Measurements from ENCODE around the gene ETV3.

The ETV3 gene

DNA sequence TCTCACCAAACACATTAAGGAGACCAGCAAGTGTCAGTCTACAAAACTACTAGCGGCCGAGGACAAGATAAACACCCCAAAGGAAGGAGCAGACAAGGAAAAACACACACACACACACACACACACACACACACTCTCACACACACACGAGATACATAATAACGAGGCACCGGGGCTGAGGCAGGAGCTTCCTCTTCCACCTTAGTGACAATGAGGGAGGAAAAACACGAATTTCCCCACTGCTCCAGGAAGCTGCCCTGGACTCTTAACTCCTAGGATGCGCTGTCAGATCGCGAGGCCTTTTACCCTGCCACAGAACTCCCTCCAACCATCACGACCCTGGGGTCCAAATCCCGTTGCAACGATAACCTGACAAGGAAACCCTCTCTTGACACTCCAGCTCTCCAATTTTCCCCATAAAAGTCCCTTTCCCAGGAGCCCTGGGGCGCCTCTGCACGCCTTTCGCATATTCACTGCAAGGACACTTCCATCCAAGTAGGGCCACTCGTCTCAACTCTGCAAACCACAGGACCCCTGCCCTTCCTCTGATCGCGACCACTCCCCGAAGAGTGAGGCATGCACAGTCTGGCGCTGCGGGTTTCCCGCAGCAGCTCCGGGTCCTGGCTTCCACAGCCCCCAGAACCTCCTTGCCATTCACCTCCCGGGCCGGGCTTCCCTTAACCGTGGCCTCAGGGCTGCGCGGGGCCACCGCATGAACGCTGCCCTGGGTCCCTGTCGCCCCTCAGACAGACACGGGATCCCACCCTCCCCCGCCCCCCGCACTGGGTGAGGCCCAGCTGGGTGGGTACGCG lies 581 bp downstream of the ETV3 start:
- no peak for DNase-seq (ENCODE audit: low read depth)

DNA sequence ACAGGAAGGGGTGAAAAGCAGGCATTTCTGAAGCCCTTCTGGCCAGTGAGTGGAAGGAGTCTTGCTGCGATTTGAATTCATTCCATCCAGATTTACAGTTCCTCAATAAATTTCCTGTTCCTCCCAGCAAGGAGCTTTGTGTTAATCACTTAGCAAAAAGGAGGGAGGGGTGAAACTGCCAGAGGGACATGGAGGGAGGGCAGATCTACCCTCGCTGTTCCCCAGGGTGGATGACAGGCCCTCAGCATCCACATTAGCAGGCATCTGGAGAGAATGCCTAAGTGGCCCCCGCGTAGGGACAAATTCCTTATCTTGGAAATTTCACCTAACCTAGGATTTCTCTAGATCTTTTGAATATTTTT lies 1.2 kb downstream of the ETV3 start:
- DNase-seq (ENCODE audit: low read depth) = no peak

DNA sequence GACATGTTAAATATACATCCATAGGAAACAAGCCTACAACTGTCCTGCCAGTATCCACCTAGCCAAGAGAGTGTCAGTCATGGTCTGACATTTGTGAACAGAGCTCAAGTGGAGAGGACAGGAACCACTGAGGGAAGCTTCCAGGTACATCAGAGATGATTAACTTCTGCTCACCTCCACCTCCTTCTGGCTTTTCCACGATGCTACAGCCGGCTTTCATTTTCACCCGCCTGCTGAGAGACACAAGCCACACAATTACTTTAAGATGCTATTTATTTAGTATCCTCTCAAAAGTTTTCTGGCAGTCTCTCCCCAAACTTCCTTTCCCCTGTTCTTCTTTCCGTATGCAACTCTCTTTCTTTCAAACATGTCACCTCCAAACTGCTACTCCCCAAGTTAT lies 2.1 kb downstream of the ETV3 start:
- no peak for DNase-seq (ENCODE audit: low read depth)

DNA sequence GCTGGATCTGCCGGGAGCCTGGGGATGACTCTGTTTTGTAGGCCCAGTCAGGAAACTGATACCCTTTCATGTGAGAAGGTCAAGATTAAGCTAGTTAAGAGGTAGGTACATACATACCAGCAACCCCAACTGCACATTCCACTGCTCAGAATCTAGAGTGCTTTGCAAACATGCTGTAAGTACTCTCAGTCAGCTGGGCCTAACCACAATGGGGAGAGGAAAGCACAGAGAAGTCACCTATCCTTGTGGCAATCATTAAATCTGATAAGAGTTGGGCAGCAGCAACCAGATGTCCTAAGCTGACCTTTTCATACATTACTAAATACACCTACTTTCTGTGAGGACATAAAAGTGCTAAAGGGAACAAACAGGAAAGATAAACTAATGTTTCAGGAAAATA lies 2.5 kb downstream of the ETV3 start:
- DNase-seq (ENCODE audit: low read depth) = no peak

DNA sequence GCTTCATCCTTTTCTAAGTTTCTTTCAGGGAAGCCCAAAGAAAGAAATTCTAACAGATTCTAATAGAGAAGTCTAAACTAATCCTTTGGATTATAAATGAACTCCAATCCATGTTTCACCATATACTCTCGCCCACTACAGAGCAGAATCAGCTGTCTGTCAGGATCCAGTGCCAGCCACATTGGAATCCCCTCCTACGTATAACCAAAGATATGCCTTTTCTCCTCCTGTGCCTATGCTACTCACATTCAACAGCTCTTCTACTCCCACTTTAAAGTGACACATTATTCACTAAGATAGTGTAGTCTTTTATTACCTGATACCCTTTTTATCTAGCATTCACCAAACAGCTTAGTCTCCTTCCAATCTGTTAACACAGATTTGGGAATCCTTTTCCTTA lies 3.1 kb downstream of the ETV3 start:
- DNase-seq (ENCODE audit: low read depth) = no peak

DNA sequence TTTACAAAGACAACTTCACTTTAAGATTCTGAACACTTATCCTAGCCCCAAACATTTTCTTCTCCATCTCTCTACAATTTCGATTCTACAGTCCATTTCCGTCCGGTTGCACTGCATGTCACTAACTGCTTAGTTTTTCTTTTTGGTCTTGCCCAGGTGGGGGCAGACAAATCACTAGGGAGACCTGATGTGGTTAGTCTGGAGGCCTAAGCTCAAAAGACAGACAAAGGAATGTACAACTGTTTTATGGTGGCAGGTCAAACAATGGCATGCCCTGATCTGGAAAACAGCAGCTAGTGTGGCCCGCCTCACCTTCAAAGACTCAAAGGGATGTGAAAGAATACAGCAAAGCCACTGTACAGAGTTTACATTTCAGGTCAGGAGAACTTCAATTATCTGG lies 3.8 kb downstream of the ETV3 start:
- no peak for DNase-seq (ENCODE audit: low read depth)

DNA sequence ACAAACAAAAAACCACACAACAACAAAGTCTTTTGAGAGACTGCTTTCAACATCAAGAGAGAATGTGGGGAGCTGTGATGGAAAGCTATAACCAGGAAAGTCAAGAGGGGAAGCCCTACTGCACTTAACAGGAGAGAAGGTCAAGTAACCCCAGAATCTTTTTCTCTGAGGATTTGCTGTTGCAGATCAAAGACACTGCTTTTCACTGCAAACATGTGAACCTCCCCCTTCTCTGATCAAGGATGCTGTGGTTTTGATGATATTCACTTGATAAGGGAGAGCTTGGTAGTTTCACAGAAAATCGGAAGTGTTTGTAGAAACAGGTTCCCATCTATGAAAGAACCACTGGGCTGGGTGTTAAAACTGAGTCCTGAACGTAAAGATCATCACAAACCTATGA lies 4.8 kb downstream of the ETV3 start:
- no peak for DNase-seq (ENCODE audit: low read depth)

DNA sequence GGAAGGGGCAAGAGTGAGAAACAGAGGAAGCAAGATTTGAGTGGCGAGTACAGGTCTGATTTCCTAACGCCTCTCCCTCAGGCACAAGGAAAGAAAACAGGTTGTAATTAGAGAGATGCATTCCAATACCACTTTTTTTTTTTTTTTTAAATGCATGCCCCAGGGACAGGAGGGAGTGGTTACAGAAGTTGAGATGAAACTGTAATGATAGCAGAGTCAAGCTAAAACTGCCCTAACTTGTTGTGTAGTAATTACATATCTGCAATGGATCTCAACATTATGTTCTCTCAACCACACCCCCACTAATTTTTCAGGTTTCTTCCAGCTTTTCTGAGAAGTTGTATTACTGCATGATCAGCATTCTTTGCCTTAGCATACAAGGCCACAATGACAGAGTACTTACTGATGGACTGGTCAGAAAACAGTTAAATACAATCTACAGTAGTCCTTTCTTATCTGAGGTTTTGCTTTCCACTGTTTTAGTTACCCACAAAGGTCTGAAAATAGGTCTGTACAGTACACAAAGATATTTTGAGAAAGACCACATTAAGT lies 5.5 kb downstream of the ETV3 start:
- no peak for DNase-seq (ENCODE audit: low read depth)

DNA sequence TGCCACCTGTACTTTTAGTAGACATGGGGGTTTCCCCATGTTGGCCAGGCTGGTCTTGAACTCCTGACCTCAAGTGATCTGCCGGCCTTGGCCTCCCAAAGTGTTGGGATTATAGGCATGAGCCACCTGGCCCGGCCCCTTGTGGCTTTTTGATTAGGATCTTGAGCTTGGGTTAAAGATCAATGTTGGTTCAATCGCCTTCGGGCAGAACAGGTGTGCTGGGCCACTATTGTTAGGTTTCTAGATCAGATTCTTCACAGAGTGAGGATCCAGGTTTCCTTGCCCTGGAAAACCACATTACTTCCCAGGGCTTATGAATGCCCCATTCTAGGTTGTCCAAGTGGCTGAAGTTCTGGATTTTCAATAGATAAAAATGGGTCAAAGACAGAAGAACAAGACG lies 6.1 kb downstream of the ETV3 start:
- DNase-seq (ENCODE audit: low read depth) = no peak

DNA sequence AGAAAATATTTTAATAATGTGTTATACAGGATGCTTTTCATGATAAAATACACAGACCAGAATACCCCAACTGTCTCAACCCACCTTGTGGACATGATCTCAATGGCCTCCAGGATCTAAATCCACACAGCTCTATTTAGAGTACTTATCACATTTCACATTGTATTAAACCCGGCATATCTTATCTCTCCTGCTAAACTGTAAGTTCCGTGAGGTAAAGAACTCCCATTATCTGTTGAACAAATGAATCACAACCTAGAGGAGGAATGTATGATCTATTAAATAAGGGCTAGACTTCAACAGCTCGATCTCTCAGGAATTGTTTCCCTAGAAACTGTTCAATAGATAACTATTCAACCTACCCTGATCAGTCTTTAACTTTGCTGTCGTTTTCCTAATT lies 6.9 kb downstream of the ETV3 start:
- DNase-seq (ENCODE audit: low read depth) = no peak

DNA sequence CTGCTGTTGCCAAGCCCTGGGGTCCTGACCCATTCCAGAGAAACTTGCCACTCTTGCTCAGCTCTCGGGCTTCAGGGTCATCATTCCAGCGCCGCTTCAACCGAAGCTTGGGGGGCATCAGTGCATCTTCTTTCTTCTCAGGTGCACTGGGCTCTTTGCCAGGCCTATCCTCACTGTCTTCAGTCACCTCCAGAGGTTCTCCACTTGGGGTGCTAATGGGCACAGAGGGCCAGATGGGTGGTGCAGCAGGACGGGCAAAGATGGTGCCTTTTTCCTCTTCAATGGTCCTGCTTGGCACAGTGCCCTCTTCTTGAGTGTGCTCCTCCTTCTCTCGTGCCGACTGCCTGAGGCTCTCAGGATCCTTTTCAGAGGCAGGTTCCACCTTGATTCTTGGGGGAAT lies 13.3 kb downstream of the ETV3 start:
- DNase-seq (ENCODE audit: low read depth) = no peak

DNA sequence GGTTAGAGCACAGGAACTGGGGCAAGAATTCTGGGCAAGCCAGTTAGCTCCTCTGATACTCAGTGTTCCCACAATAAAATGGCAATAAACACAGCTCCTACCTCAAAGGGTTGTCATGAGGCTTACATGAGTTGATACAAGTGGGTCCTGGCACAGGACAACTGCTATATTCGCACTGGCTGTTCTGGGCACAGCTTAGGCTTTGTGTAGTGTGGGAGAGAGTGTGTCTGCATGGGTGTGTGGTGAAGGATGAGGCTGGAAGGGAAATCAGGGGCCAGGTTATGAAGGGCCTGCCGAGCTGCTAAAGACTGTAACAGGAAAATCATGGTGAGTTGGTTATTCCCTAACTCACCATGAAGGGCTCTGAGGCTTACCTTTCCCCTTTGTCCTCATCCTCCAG lies 18.7 kb downstream of the ETV3 start:
- DNase-seq (ENCODE audit: low read depth) = no peak

DNA sequence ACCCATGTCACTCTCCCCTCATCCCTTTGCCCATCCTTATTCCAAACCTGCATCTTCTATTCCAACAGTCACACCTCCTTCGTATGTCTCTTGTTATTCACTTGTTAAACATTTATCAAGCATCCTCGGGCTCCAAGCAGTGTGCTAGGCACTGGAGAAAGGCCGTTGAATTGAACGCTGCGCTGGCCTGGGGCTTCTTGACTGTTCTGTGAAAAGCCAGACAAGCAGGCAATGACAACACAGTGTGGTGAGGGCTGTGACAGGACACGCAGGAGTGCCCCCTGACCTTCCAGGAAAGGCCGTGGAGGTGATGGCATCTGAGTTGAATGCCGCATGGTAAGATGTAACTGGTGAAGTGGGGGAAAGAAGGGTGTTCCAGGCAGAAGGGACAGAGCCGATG lies 19.2 kb downstream of the ETV3 start:
- DNase-seq (ENCODE audit: low read depth) = no peak

DNA sequence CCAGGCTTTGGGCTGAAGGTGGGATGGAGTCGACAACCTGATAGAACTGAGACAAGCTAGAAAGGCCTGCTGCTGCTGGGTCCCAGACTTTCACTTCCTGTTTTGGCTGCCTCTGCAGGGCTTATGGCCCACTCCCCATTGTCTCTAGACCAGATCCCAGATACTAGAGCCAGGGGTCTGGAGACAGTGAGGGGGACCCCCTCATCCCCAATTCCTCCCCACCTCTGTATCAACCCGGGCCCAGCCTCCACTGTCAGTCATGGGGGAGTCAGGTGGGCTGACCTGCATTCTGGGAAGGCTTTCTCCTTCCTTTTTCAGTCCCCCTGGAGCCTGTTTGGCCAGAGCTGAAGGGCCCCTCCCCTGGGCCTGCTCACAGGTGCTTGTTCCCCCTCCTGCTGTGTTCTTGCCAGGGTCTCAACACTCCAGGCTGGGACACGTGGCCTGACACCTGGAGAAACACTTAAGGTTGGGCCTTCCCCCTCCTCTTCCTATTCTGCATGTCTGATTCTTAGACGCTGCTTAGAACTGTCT lies 20.6 kb downstream of the ETV3 start:
- no peak for DNase-seq (ENCODE audit: low read depth)

DNA sequence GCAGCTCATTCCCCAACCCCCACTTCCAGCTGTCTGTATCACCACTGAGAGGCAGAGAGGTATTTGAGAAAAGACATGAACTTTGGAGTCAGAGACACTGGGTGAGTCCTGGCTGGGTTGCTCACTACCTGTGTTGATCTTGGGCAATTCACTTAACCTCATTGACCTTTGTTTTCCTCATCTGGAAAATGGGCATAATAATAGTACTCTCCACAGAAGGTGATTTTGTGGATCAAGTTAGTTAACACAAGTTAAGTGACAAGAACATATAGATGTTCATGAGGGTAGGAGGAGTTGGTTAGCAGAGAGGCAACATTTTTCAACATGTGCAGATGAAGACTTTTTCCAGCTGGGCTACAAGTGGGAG lies 21.5 kb downstream of the ETV3 start:
- DNase-seq (ENCODE audit: low read depth) = no peak

DNA sequence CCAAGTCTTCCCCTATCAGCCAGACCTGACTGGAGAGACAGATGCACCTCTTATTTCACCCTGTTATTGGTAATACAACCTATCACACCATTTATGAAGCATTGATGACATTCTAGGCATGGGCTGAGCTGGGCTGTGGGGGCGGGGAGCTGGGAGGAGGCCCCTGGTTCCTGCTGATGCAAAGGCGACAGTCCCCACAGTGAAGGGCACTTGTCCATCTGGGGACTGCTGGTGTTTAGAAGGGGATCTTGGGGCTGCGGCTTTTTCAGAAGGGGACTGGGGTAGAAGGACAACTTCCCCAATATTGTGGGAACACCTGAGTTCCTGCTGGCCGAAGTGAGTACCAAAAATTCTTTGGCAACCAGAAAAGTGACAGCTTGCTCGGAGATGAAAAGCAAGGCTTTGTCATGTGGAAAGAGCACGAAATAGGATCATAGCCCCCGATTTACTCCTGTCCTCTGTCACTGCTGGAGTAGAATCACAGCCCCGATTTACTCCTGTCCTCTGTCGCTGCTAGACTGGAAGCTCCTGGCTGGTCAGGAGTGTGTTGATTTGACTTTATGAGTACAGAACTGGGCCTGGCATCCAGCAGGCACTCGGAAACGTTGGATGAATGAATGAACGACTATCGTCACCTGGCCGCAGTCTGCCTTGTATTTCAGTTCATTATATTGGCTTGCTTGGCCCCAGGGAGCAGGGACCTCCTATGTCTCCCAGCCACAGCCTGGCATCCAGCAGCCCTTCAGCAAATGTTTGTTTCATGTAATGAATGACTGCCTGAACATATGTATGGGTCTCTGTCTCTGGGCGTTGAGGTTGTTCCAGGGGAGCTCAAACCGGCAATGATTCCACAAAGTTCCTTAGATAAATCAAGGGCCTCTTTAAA lies 22.1 kb downstream of the ETV3 start:
- DNase-seq (ENCODE audit: low read depth) = no peak

DNA sequence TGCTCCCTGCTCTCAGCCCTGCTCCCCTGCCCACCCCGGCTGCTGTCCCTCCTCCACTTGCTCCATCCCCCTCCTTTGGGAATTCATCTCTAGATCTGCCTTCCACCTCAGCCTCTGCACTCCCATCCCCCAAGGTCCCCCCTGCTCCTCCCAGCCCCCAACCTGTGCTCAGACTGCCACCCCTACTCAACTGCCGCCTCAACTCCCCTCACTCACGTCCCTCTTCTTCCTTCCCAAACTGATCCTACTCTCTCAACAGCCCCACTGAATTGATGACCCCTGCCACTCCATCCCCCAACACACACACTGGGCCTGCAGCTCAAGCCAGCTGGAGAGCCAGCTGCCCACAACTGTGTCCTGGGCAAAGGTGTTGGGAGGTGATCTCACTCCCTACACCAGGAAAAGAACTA lies 22.8 kb downstream of the ETV3 start:
- DNase-seq (ENCODE audit: low read depth) = no peak

DNA sequence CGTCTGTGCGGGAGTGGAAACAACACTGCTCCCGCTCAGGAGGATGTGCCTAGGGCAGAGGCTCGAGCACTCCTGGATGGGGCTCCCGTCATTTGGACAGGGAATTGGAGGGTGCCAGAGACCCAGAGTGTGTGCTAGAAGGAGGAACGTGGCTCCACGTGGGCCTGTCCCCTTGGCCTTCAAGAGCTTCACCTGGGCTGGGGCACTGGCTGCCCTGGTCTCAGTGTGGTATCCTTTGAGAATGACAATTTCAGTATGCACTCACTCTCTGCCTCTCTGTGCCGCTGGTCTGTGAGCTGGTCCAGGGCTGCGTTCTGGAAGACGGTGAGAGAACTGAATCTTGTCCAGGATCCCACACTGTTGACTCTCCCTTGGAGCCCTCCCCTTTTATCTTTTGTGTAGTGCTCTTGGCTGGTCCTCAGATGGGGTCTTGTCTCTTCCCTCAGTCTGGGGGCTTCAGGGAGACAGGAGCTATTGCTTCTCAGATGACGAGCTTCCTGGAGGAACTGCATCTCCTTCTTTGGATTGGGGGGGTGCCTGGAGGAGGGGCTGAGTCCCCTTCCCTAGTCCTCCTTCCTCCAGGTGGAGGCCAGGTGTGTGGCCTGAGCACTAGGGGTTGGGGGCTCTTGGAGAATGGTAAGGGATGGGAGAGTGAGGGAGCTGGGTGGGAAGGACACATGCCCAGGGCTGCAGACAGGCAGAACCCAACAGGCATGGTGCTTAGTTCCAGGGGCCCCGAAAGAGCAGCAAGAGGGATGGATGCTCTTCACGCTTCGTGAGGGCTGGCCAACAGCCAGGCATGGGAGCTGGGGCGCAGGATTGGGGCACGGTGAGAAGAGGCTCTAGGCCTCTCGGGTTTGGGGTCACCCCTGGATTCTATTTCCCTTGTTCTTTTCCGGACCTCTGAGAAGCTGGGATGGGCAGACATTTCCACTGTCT lies 23.7 kb downstream of the ETV3 start:
- no peak for DNase-seq (ENCODE audit: low read depth)

DNA sequence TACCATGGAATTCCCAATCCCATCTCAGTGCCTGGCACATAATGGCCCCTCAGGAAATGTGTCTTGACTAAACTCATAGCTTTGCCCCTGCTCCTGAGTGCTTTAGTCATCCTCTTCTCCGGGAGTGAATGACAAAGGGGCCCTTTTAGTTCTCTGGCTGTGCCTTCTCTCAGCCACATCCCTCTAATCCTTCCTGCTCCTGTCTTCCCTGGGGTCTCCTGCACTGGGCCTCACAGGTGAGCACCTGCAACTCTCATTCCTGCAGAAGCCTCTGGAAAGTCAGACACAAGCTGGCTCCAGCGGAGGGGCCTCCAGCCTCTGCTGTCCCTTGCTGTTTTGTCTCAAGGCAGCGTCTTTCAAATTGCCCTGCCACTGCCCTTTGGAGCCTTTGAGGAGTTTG lies 24.6 kb downstream of the ETV3 start:
- DNase-seq (ENCODE audit: low read depth) = no peak

DNA sequence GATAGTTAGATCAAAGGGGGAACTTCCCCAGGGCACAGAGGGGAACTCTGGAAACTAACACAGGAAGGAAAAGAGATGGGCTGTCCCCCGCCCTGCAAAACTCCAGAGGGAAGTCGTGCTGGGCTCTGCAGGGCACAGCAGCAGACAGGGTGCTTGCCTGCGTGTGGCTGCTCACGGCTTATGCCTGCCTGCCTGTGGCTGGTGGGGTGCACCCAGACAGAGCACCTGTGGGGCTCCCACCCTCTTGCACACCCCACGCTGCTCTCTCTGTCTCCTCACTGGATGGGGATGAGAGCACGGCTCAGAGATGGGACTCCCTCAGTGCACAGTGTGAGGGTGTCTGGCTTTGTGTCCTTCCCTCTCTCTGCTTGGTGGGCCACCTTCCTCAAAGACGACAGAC lies 25.1 kb downstream of the ETV3 start:
- DNase-seq (ENCODE audit: low read depth) = no peak

DNA sequence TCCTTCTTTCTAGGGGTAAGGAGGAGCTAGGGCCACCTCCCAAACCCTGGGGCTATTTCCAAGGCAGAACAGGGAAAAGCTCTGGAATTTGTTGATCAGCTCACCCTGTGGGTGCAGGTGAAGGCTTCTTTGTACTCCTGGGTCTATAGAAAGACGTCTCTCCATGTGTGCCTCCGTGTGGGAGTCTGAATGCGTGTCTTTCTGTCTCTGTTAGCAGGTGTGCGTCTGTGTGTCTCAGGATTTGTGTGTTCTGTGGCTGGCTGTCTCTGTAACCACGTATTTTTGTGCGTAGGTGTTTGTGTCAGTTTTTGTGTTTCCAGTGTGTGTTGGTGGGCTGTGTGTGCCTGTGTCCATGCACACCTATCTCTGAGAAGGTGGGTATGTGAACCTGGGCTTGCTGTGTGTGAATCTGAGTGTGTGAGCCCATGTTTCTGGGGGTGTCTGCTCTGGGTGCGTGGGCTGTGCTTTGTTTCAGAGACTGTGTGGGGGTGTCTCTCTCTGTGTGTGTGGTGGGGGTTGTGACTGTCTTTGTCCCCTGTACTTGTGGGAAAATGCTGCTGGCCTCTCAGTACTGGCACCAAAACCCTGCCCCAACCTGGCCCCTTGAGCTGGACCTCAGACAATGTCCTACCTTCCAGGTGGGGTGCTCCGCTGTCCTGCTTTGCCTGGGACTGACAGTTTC lies 25.9 kb downstream of the ETV3 start:
- DNase-seq (ENCODE audit: low read depth) = no peak
